GM12891 (cell line): ENCODE data around the gene HEXD.

Source experiments
- POLR2A ChIP-seq: IDR thresholded peaks from 2 replicates; pipeline ENCODE4 v1.6.1; 2011; ENCODE audit warnings: low read depth, low read length, control low read depth
- POLR2AphosphoS5 ChIP-seq: IDR thresholded peaks from 2 replicates; pipeline ENCODE4 v1.6.1; 2011; ENCODE audit warnings: low read depth, low read length, control low read depth
- SPI1 ChIP-seq: IDR thresholded peaks from 2 replicates; pipeline ENCODE4 v1.6.1; 2011; ENCODE audit warnings: low read depth, low read length, control low read depth
- TAF1 ChIP-seq: IDR thresholded peaks from 2 replicates; pipeline ENCODE4 v1.6.1; 2011; ENCODE audit warnings: low read depth, low read length, control low read depth

DNA sequence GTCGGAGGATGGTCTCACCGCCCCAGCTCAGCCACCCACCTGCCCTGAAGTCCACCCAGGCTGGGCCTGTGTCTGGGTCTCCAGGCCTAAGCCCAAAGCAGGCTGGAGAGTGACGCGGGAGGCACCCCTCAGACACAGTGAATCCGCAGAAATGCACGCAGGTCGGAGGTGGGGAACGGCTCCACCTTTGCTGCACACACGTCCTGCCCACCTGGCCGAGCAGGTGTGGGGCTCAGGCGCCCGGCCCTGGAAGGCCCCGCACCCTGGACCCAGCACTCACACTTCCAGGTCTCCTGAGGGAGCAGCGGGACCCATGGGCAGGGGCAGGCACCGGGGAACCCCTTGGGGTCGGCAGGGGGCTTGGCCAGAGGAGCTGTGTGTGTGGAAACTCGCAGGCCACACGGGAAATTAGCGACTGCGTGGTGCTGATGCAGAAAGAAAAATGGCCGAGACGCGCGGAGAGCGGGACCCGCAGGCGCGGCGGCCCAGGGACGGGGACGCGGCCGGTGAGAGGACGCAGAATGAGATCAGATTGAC lies 21.8 kb downstream of the HEXD start:
- TF ChIP-seq POLR2A (no peak), POLR2AphosphoS5 (no peak), TAF1 (no peak), SPI1 (no peak)
